ENCODE results near the gene EIF3D. TPM values are rescaled to one million over a fixed set of nuclear protein-coding genes. Genes with fewer than 3 reads are reported as not detected.

EIF3D gene
- total and polyA plus RNA-seq, 2 of the 8 experiments (the other 6 are each of a cell fraction or from before 2014, with no cell fraction given) = 195 to 408 TPM

DNA sequence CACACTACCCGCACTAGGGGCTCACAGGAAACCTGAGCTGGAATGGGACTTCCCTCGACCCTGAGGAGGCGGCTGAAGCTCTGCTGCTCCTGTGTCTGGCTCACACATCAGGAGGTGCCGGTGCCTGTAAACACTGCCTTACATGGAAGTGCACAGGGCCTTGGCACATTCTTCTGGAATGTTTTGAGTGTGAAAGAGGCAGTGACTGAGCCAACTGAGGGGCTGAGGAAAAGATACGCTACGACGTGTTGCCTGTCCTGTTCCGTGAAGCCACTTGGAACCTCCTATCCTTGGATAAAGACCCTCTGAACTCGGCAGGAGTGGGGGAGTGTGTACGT is 58.0 kb downstream of the EIF3D start:
- no peak overlapping the region for H4K5ac ChIP-seq (ENCODE audit: insufficient read length, low read depth, low read length)
- no peak overlapping the region for H3K4me2 ChIP-seq (ENCODE audit: insufficient read depth in 1 of 2, low read depth in 2 of 2, low read length in 2 of 2)
- no peaks in the 10 kb centered on the region for H3K79me2 ChIP-seq (ENCODE audit: control insufficient read depth in 1 of 2, insufficient read depth in 2 of 2, low read length in 2 of 2)
- H3K27me3 ChIP-seq (replicated peaks in 1 of 4; ENCODE audit: control insufficient read depth in 3 of 4, extremely low read depth in 1 of 4, insufficient read depth in 3 of 4, low read length in 3 of 4) = no peaks in the 10 kb centered on the region
- CTCF ChIA-PET (ENCODE audit: partially characterized antibody) = interaction anchor here (0.9 to 6.8 kb wide), 36 partner anchors 9 to 276 kb away, joined by 3 to 78 read pairs (median 6); no protein-coding TSS in a partner anchor
- no peak overlapping the region for H3K56ac ChIP-seq (replicated peaks; ENCODE audit: insufficient read length, low read depth, low read length)
- FAIRE-seq = no peak
- H3K14ac ChIP-seq (ENCODE audit: insufficient read length) = no peak overlapping the region
- H3K9me3 ChIP-seq (ENCODE audit: insufficient read depth in 2 of 2, low read depth in 1 of 2, low read length in 1 of 2) = no peaks in the 10 kb centered on the region
- POLR2A ChIA-PET (ENCODE audit: partially characterized antibody) = interaction anchor here (0.6 to 3.5 kb wide), 9 partner anchors 11 to 172 kb away, joined by 3 to 14 read pairs (median 4); partner anchors contain the start of genes EIF3D and TXN2
- no peak for DNase-seq (ENCODE audit: low read depth in 1 of 2, low spot score in 2 of 2)
- H3K4me3 ChIP-seq (ENCODE audit: extremely low read depth in 1 of 4, insufficient read depth in 2 of 4, low read depth in 3 of 4, low read length in 4 of 4) = no peak overlapping the region
- H3K23ac ChIP-seq (ENCODE audit: insufficient read length) = no peak overlapping the region
- H2BK5ac ChIP-seq (ENCODE audit: low read depth, low read length) = no peak overlapping the region
- 94% methylated on average over 10 of the region's 10 CpGs; no CpG with 5 or more reads in 1 of the 2 experiments for WGBS, 2 experiments (ENCODE audit: extremely low coverage in 1 of 2, insufficient coverage in 1 of 2, insufficient read length in 1 of 2, insufficient replicate concordance in 2 of 2, low coverage in 1 of 2, low lambda C conversion rate in 2 of 2, missing lambda C conversion rate in 1 of 2)
- peaks cover 0 to 2% (median 0%) of the 10 kb centered on the region in 4 experiments; a peak in 2 of 7 replicates for H3K4me1 ChIP-seq (replicated peaks in 1 of 4; ENCODE audit: control insufficient read depth in 3 of 4, insufficient read depth in 4 of 4, low read length in 3 of 4)
- H3K4ac ChIP-seq (replicated peaks; ENCODE audit: insufficient read length, low read depth, low read length) = no peak overlapping the region
- H3K27ac ChIP-seq (ENCODE audit: low read depth, low read length) = no peak overlapping the region
- H2AFZ ChIP-seq (ENCODE audit: low read length) = no peak overlapping the region
- H2BK15ac ChIP-seq (ENCODE audit: low read length) = no peak overlapping the region
- no peaks in the 10 kb centered on the region for H3K23me2 ChIP-seq (ENCODE audit: low read depth, low read length)
- no peaks in the 10 kb centered on the region; the same call in 1 of the 2 replicates for H3K79me1 ChIP-seq (ENCODE audit: low read depth, low read length)
- peak overlapping the region; percentile 31; the same call in 1 of the 2 replicates for H4K8ac ChIP-seq (ENCODE audit: extremely low read depth, insufficient read depth, low read length)
- H4K91ac ChIP-seq (replicated peaks; ENCODE audit: insufficient read length, low read length) = no peak overlapping the region
- no peak overlapping the region for H2BK120ac ChIP-seq (replicated peaks; ENCODE audit: low read depth, low read length)
- no peak overlapping the region for H2AK5ac ChIP-seq (ENCODE audit: low read depth, low read length)
- peaks cover 0 to 2% of the 10 kb centered on the region in 2 experiments for H4K20me1 ChIP-seq (replicated peaks in 1 of 2; ENCODE audit: control insufficient read depth in 1 of 2, insufficient read depth in 2 of 2, low read length in 2 of 2)
- H2BK20ac ChIP-seq (ENCODE audit: low read length) = no peak overlapping the region
- H2BK12ac ChIP-seq (ENCODE audit: low read depth, low read length) = no peak overlapping the region; the same call in 1 of the 2 replicates
- H3K36me3 ChIP-seq (ENCODE audit: control insufficient read depth in 2 of 4, insufficient read depth in 4 of 4, low read length in 3 of 4) = peaks cover 3 to 8% (median 6%) of the 10 kb centered on the region in 4 experiments; a peak in 5 of 8 replicates
- H3K18ac ChIP-seq (ENCODE audit: extremely low read depth, low read length) = no peak overlapping the region
- no peak overlapping the region for H3K9ac ChIP-seq (replicated peaks in 1 of 4; ENCODE audit: extremely low read depth in 1 of 4, low read depth in 3 of 4, low read length in 3 of 4)
- TF ChIP-seq TBP (IDR thresholded peaks at IDR 0.05; ENCODE audit: low read depth, low read length) = no peak
- TF ChIP-seq GTF2F1 (IDR thresholded peaks at IDR 0.05; ENCODE audit: borderline replicate concordance, low read depth, low read length) = no peak
- no peak for TF ChIP-seq TCF12 (IDR thresholded peaks at IDR 0.05; ENCODE audit: low read depth, low read length)
- no peak for TF ChIP-seq RNF2 (IDR thresholded peaks at IDR 0.05; ENCODE audit: borderline replicate concordance, low read depth, low read length, missing control alignments, poor library complexity, severe bottlenecking)
- TF ChIP-seq CEBPB (IDR thresholded peaks at IDR 0.05; ENCODE audit: low read depth, low read length) = no peak
- no peak for TF ChIP-seq CBX5 (IDR thresholded peaks at IDR 0.05; ENCODE audit: low read depth, low read length)
- no peak for TF ChIP-seq PHF8 (conservative IDR thresholded peaks at IDR 0.05; ENCODE audit: low read depth, low read length)
- TF ChIP-seq GABPA (IDR thresholded peaks at IDR 0.05; ENCODE audit: borderline replicate concordance, insufficient read depth, low read length) = no peak
- TF ChIP-seq, protein P1, sequence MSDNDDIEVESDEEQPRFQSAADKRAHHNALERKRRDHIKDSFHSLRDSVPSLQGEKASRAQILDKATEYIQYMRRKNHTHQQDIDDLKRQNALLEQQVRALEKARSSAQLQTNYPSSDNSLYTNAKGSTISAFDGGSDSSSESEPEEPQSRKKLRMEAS (IDR thresholded peaks at IDR 0.05) = no peak
- TF ChIP-seq KDM4A (IDR thresholded peaks at IDR 0.05; ENCODE audit: low read depth, low read length, severe bottlenecking) = no peak
- TF ChIP-seq EZH2 (IDR thresholded peaks at IDR 0.05; ENCODE audit: low read depth, low read length, severe bottlenecking) = no peak
- TF ChIP-seq RBBP5 (IDR thresholded peaks at IDR 0.05; ENCODE audit: borderline replicate concordance, low read depth, low read length) = no peak
- TF ChIP-seq YY1 (IDR thresholded peaks at IDR 0.05; ENCODE audit: low read depth, low read length) = no peak
